HEK293T (cell line): Measurements from ENCODE around the gene MAPT.

ENCODE experiments used
- CTCF ChIA-PET: fragments of 350-600 bp; formaldehyde crosslinking; extraction: SDS; loops from one replicate; lab custom pipeline; 2021; ENCODE audit warnings: antibody characterized with exemption, inconsistent platforms; lab: Yijun Ruan, JAX
- POLR2A ChIA-PET: fragments of 350-600 bp; formaldehyde crosslinking; extraction: SDS; loops from one replicate; lab custom pipeline; 2020; ENCODE audit warnings: antibody characterized with exemption, inconsistent platforms; lab: Yijun Ruan, JAX
- DNase-seq: peaks from one replicate; pipeline ENCODE4 v3.0.0; 2012; ENCODE audit warnings: mixed read lengths; ENCODE audit errors: extremely low spot score
- ARNT ChIP-seq: fragments of 450-650 bp; IDR thresholded peaks from 2 replicates; pipeline ENCODE4 v1.6.1; 2017; ENCODE audit warnings: mild to moderate bottlenecking
- BHLHE40 ChIP-seq: fragments of 450-650 bp; IDR thresholded peaks from 2 replicates; pipeline ENCODE4 v1.6.1; 2016; ENCODE audit warnings: mild to moderate bottlenecking, moderate library complexity, borderline replicate concordance
- CTBP1 ChIP-seq: fragments of 450-650 bp; IDR thresholded peaks from 2 replicates; pipeline ENCODE4 v1.6.1; 2016; ENCODE audit warnings: borderline replicate concordance
- ELF4 ChIP-seq: fragments of 450-650 bp; IDR thresholded peaks from 2 replicates; pipeline ENCODE4 v1.6.1; 2017; ENCODE audit warnings: antibody characterized with exemption
- FOXA1 ChIP-seq: fragments of 450-650 bp; IDR thresholded peaks from 2 replicates; pipeline ENCODE4 v1.6.1; 2016; ENCODE audit warnings: mild to moderate bottlenecking
- FOXK2 ChIP-seq: fragments of 450-650 bp; IDR thresholded peaks from 2 replicates; pipeline ENCODE4 v1.6.1; 2016; ENCODE audit warnings: mild to moderate bottlenecking
- FOXM1 ChIP-seq: fragments of 450-650 bp; IDR thresholded peaks from 2 replicates; pipeline ENCODE4 v1.6.1; 2017; ENCODE audit warnings: mild to moderate bottlenecking, borderline replicate concordance
- HDGF ChIP-seq: fragments of 450-650 bp; IDR thresholded peaks from 2 replicates; pipeline ENCODE4 v1.6.1; 2017; ENCODE audit warnings: antibody characterized with exemption, borderline replicate concordance
- L3MBTL2 ChIP-seq: fragments of 450-650 bp; conservative IDR thresholded peaks from 2 replicates; pipeline ENCODE4 v1.6.1; 2016; ENCODE audit warnings: mild to moderate bottlenecking
- LEF1 ChIP-seq: fragments of 450-650 bp; IDR thresholded peaks from 2 replicates; pipeline ENCODE4 v1.6.1; 2017; ENCODE audit warnings: mild to moderate bottlenecking, borderline replicate concordance
- NFRKB ChIP-seq: fragments of 450-650 bp; IDR thresholded peaks from 2 replicates; pipeline ENCODE4 v1.6.1; 2016; ENCODE audit warnings: mild to moderate bottlenecking, moderate library complexity
- PKNOX1 ChIP-seq: fragments of 450-650 bp; IDR thresholded peaks from 2 replicates; pipeline ENCODE4 v1.6.1; 2016
- SP1 ChIP-seq: fragments of 450-650 bp; IDR thresholded peaks from 2 replicates; pipeline ENCODE4 v1.6.1; 2017
- SUZ12 ChIP-seq: fragments of 450-650 bp; IDR thresholded peaks from 2 replicates; pipeline ENCODE4 v1.6.1; 2016; ENCODE audit warnings: mild to moderate bottlenecking
- TARDBP ChIP-seq: fragments of 450-650 bp; IDR thresholded peaks from 2 replicates; pipeline ENCODE4 v1.6.1; 2016
- ZNF384 ChIP-seq: fragments of 450-650 bp; IDR thresholded peaks from 2 replicates; pipeline ENCODE4 v1.6.1; 2016

Gene MAPT

GRCh38 chr17:45918241-45918745, 23.9 kb downstream of the MAPT start:
- DNase-seq, result no peak
- no peak for TF ChIP-seq SUZ12
- no peak for TF ChIP-seq L3MBTL2
- TF ChIP-seq TARDBP, result no peak
- TF ChIP-seq ZNF384, result no peak
- no peak for TF ChIP-seq LEF1
- no peak for TF ChIP-seq FOXA1
- TF ChIP-seq FOXK2, result no peak
- no peak for TF ChIP-seq NFRKB
- no peak for TF ChIP-seq HDGF
- TF ChIP-seq BHLHE40, result no peak
- no peak for TF ChIP-seq ARNT
- no peak for TF ChIP-seq SP1
- TF ChIP-seq ELF4, result no peak
- TF ChIP-seq CTBP1, result no peak
- no peak for TF ChIP-seq FOXM1
- POLR2A ChIA-PET, result interaction anchor here (1.3 kb wide), 1 partner anchor 25 kb away, joined by 3 read pairs; no protein-coding TSS in a partner anchor
- CTCF ChIA-PET, result interaction anchor here (1.8 kb wide), 1 partner anchor 31 kb away, joined by 6 read pairs; no protein-coding TSS in a partner anchor

DNA sequence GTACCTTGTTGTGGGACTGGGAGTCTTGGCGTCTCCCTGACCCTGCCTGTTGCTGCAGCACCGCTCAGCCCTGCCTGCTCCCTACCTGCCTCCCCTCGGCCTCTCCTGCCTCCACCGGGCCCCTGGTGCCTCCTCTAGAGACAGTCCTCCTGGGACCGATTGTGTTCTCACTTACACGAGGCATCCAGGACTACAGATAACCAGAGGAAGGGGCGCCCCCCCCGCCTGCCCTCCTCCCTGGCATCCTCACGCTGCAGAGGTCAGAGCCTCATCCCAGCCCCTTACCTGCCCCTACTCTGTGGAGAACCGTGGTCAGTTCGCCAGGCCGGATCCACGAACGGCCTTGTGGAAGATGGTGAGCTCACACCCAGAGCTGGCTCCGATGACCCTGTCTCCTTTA, 24.8 kb downstream of the MAPT start:
- POLR2A ChIA-PET, result interaction anchor here (1.2 kb wide), 1 partner anchor 12 kb away, joined by 4 read pairs; no protein-coding TSS in a partner anchor
- DNase-seq, result no peak
- CTCF ChIA-PET, result interaction anchor here (1.8 kb wide), 1 partner anchor 30 kb away, joined by 6 read pairs; no protein-coding TSS in a partner anchor
- TF ChIP-seq CTBP1 (no peak), FOXK2 (no peak), ZNF384 (no peak), BHLHE40 (no peak), FOXA1 (no peak), PKNOX1 (no peak), HDGF (no peak), L3MBTL2 (no peak), ARNT (no peak), SP1 (no peak), ELF4 (no peak), NFRKB (no peak), SUZ12 (no peak), TARDBP (no peak), LEF1 (no peak), FOXM1 (no peak)

GRCh38 chr17:45920083-45920482, 25.7 kb downstream of the MAPT start:
- no peak for DNase-seq
- ChIA-PET CTCF (interaction anchor here (0.6 to 1.8 kb wide), 2 partner anchors 10 to 29 kb away, joined by 3 to 6 read pairs; no protein-coding TSS in a partner anchor), POLR2A (interaction anchor here (0.7 to 1.2 kb wide), 2 partner anchors 10 to 12 kb away, joined by 3 to 4 read pairs; no protein-coding TSS in a partner anchor)
- TF ChIP-seq ELF4, result no peak
- no peak for TF ChIP-seq FOXM1
- TF ChIP-seq ARNT, result no peak
- TF ChIP-seq FOXA1, result no peak
- no peak for TF ChIP-seq TARDBP
- no peak for TF ChIP-seq SUZ12
- TF ChIP-seq SP1, result no peak
- no peak for TF ChIP-seq HDGF
- no peak for TF ChIP-seq PKNOX1

GRCh38 chr17:45923511-45924268, 29.3 kb downstream of the MAPT start:
- ChIA-PET CTCF (interaction anchor here (1.4 kb wide), 1 partner anchor 15 kb away, joined by 3 read pairs; no protein-coding TSS in a partner anchor), POLR2A (no interaction called here)
- TF ChIP-seq CTBP1 (no peak), NFRKB (no peak), FOXA1 (no peak), BHLHE40 (no peak), TARDBP (no peak), PKNOX1 (no peak), HDGF (no peak), ZNF384 (no peak), LEF1 (no peak), FOXM1 (no peak), SP1 (no peak), FOXK2 (no peak), SUZ12 (no peak), L3MBTL2 (no peak), ELF4 (no peak), ARNT (no peak)
- no peak for DNase-seq

DNA sequence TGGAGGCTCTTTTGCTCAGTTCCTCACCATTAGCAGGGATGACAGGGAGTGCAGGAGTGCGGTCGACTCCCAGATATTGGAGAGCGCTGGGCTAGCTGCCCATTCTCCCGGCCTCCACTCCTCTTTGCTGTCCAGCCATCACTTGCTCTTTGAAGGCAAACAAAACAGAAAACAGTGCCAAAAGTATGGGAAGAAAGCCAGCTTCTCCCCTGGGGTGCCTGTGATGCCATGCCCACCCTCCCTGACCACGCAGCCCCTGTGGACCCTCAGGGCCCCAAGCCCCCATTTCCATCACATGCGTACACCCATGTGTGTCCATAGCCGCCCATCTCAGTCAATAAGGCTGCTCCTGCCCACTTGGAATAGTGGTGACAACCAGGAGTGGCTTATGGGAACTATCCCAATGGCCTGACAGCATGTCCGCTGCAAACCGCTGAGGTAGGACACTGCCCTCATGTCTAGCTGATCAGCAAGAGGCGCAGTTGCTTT, 30.0 kb downstream of the MAPT start:
- DNase-seq, result no peak
- POLR2A ChIA-PET, result no interaction called here
- TF ChIP-seq ELF4, result no peak
- no peak for TF ChIP-seq TARDBP
- TF ChIP-seq CTBP1, result no peak
- TF ChIP-seq PKNOX1, result no peak
- TF ChIP-seq FOXA1, result no peak
- TF ChIP-seq SUZ12, result no peak
- TF ChIP-seq ARNT, result no peak
- CTCF ChIA-PET, result no interaction called here
